ENCODE measurements around the gene MSX1.

- TF ChIP-seq CTCF (conservative IDR thresholded peaks at IDR 0.05; ENCODE audit: low read depth, low read length) (no peak), EZH2 (IDR thresholded peaks at IDR 0.05; ENCODE audit: borderline replicate concordance, low read depth, low read length, poor library complexity, severe bottlenecking) (no peak)
Observed at GRCh38 chr4:4875147-4875546, 15.7 kb downstream of the MSX1 start.
